Mononuclear cell (primary cell): ENCODE measurements around the gene NPAS1. TPM values are rescaled to one million over a fixed set of nuclear protein-coding genes. Genes with fewer than 3 reads are reported as not detected.
"Not testable (repeated sequence)": the region's sequence is repeated elsewhere in the genome, so short reads cannot be mapped to it uniquely, and the experiment has no call there.

Experiments
- H3K27me3 ChIP-seq: 2 replicates; pipeline ENCODE4 v1.6.0; 2011; ENCODE audit warnings: low read length, control low read depth; ENCODE audit not compliant: insufficient read depth
- H3K4me1 ChIP-seq: 2 replicates; pipeline ENCODE4 v1.5.1; 2011; ENCODE audit warnings: mild to moderate bottlenecking, low read length, control low read depth; ENCODE audit not compliant: insufficient read depth
- H3K4me3 ChIP-seq: 2 replicates; pipeline ENCODE4 v1.5.1; 2011; ENCODE audit warnings: mild to moderate bottlenecking, low read length, moderate library complexity
- H3K9me3 ChIP-seq: 2 replicates; pipeline ENCODE4 v1.5.1; 2011; ENCODE audit warnings: low read depth, mild to moderate bottlenecking, control low read depth, low read length
- total RNA-seq: library from RNA; depleted of rRNA; stranded (reverse); fragments of >200 nt; gene quantifications from one replicate; pipeline ENCODE4 v1.2.3, GENCODE V29; 2012

Gene NPAS1
- total RNA-seq, 1 donor = 0.10 TPM

DNA sequence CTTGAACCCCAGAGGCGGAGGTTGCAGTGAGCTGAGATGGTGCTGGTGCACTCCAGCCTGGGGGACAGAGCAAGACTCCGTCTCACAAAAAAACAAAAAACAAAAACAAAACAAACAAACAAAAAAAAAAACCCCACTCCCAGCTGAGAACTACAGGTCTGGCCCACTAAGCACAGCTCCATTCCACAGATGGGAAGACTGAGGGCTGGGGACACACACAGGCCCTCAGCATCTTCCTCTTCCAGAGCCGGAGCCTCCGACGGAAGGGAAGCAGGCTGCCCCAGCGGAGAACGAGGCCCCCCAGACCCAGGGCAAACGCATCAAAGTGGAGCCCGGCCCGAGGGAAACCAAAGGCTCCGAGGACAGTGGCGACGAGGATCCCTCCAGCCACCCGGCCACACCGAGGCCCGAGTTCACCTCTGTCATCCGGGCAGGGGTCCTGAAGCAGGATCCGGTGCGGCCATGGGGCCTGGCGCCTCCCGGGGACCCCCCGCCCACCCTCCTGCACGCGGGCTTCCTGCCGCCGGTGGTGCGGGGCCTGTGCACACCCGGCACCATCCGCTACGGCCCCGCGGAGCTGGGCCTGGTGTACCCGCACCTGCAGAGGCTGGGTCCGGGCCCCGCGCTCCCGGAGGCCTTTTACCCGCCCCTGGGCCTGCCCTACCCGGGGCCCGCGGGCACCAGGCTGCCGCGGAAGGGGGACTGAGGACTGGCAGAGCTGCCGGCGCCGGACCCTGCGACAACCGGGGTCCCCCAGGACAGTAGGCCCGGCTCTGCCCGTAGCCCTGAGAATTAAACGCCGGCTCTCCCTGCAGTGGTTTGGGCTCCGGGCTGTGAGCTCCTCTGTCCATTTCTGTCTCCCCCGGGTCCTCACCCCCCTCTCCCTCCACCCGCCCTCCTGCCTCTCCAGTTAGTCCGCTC is 25.6 kb downstream of the NPAS1 start:
- no peak overlapping the region for H3K4me3 ChIP-seq
- H3K4me1 ChIP-seq = peaks cover 10% of the 10 kb centered on the region

DNA sequence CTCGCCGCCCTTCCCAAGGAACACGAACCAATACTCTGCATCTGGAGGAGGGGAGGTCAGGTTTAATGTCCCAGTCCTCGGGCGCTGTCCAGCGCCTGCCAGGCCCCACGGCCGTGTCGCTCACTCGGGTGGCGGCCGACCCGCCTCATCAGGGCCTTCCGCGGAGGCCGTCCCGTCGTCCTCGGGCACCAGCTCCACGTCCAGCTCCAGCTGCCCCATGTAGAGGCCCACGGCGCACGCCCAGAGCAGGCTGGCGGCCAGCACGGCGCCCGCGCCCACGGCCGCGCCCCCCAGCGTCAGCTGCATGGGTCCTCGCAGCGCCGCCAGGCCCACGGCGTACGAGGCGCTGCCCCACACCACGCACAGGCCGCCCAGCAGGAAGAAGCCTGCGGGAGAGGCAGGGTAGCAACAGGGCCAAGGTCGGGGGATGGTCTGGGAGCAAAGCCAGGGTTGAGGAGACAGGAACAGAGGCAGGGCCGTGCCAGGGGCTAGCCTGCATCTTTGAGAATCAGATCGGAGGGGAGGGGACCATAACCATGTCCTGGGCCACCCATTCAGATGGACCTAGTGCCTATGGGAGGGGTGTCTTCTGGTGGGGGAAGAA is 26.3 kb downstream of the NPAS1 start:
- Histone ChIP-seq H3K27me3 (no peaks in the 10 kb centered on the region), H3K4me1 (peaks cover 10% of the 10 kb centered on the region), H3K9me3 (no peaks in the 10 kb centered on the region), H3K4me3 (no peak overlapping the region)

More for the DNA sequence above, 25.6 kb downstream of the NPAS1 start:
- H3K9me3 ChIP-seq = no peaks in the 10 kb centered on the region
- H3K27me3 ChIP-seq = no peaks in the 10 kb centered on the region

DNA sequence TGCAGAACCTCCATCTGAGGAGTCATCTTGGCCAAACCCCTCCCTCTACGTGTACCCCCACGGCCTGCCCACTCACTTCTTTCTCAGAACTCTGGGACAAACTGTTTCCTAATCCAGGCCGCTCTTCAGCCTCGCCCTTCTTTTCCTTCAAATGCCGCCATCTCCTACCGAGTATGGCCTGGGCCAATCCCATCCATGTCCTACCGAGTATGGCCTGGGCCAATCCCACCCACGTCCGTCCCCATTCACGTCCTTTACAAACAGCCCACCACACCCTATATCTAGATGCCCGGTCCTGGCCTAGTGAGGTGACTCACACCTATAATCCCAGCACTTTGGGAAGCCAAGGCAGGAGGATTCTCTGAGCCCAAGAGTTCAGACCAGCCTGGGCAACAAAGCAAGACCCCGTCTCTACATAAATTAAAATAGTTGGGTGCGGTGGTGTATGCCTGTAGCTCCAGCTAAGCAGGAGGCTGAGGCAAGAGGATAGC is 27.7 kb downstream of the NPAS1 start:
- H3K27me3 ChIP-seq = no peaks in the 10 kb centered on the region
- peak overlapping the region; percentile 82 for H3K4me3 ChIP-seq
- H3K4me1 ChIP-seq = peaks cover 10% of the 10 kb centered on the region
- H3K9me3 ChIP-seq = no peaks in the 10 kb centered on the region

DNA sequence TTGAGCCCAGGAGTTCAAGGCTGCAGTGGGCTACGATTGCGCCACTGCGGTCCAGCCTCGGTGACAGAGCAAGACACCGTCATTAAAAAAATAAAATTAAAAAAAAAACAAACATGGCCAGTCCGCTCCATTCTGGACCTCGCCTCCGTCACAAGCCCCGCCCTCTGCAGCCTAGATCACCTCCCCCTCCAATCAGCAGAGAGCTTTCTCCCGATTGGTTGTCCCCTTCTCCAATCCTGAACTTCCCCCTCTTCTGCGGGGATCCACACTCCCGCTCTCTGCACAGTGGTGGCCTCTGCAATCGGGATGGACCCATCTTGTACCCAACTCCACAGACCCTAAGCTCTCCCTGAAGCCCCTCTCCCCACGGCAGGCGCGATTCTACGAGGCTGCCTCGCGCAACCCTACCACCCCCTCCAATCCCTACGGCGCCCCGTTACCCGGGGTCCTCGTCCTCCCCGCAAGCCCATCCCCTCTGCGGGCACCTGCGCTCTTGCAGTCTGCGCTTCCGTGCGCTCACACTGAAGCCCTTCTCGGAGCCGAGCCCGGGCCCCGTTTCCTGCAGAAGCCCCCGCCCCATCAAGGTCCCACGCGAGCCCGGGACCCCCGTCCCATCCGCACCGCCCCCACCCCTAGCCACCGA is 28.2 kb downstream of the NPAS1 start:
- Histone ChIP-seq H3K4me1 (peaks cover 10% of the 10 kb centered on the region), H3K27me3 (no peaks in the 10 kb centered on the region), H3K4me3 (peak overlapping the region; percentile 82), H3K9me3 (no peaks in the 10 kb centered on the region)

DNA sequence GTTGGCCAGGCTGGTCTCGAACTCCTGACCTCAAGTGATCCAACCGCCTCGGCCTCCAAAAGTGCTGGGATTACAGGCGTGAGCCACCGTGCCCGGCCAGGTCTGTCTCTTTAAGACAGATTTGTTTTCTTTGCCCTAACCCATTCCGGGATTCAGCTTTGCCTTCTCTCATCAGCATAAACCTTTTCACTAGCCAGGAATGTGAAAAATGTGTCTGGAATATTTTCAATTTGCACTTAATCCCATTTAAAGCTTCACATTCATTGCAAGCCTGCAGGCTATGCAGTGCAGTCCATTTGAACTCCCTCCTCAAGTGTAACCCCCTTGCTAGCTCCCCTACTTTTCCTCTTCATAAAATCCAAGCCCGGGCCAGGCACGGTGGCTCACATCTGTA is 29.7 kb downstream of the NPAS1 start:
- no peak overlapping the region for H3K4me3 ChIP-seq
- H3K4me1 ChIP-seq = peaks cover 10% of the 10 kb centered on the region
- no peaks in the 10 kb centered on the region for H3K9me3 ChIP-seq
- no peaks in the 10 kb centered on the region for H3K27me3 ChIP-seq

DNA sequence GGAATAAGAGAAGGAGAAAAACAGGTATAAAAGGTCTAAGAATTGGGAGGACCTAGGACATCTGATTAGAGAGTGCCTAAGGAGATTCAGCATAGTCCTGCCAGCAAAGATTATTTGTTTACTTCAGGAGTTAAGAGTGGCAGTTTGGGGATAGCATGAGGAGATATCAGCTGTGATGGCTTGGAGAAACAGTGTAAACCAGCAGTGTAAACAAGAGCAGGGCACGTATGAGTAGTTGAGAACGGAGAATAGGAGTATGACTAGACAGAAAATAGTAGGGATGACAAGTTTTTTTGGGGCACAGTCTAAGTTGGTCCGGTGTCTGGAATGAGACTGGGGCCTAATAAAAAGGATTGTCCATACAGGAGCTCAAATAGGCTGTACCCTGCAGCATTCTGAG is 30.9 kb downstream of the NPAS1 start:
- not testable (repeated sequence) for H3K9me3 ChIP-seq, H3K27me3 ChIP-seq, H3K4me3 ChIP-seq
- H3K4me1 ChIP-seq = peaks cover 10% of the 10 kb centered on the region

DNA sequence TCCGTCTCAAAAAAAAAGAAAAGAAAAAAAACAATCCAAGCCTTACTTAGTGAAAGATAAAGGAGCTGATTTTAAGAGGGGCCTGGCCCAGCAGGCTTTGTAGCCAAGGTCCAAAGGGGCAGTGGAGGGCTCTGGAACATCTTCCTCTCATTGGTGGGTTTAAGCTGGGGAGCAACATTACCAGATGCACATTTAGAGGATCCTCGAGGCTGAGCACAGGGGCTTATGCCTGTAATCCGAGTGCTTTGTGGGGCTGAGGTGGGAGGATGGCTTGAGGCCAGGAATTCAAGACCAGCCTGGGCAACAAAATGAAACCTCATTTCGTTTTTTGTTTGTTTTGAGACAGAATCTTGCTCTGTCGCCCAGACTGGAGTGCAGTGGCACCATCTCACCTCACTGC is 36.8 kb downstream of the NPAS1 start:
- Histone ChIP-seq H3K9me3 (no peaks in the 10 kb centered on the region), H3K4me1 (no peaks in the 10 kb centered on the region), H3K4me3 (no peak overlapping the region), H3K27me3 (no peaks in the 10 kb centered on the region)

DNA sequence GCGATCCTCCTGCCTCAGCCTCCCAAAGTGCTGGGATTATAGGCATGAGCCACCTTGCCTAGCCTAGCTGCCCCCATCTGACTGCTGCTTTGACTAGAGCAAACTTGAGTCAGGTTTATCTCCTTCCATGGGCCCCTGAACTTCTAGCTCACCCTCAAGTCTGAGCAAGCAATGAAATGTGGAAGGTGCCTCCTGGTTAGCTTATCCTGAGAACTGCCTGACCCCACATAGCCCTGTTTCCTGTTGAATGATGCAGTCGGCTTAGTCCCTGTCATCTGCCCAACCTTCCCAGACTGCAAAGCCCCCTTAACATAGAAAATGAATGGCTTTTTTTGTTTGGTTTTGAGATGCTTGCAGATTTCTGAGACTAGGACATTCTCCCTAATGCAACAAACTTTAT is 37.7 kb downstream of the NPAS1 start:
- no peaks in the 10 kb centered on the region for H3K9me3 ChIP-seq
- no peak overlapping the region for H3K4me3 ChIP-seq
- H3K27me3 ChIP-seq = no peaks in the 10 kb centered on the region
- H3K4me1 ChIP-seq = no peaks in the 10 kb centered on the region

DNA sequence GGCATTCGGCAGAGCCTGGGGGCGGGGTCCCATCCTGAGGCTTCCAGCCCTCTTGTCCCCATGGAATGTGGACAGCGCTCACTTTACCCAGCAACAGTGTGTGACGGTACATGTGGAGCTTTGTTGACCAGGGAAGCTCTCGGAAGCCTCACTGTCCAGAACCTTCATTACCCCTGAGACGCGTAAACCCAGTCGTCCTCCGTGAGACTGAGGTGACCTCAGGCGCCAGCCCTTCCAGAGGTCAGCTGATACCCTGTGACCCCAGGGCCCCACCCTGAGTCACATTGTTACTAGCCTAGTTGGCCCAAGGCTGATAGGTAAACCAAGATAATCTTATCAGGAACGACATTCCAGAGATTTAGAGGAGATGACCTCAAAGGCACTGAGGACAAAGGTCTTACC is 39.0 kb downstream of the NPAS1 start:
- H3K4me3 ChIP-seq = no peak overlapping the region
- H3K4me1 ChIP-seq = no peaks in the 10 kb centered on the region
- H3K27me3 ChIP-seq = no peaks in the 10 kb centered on the region
- no peaks in the 10 kb centered on the region for H3K9me3 ChIP-seq

DNA sequence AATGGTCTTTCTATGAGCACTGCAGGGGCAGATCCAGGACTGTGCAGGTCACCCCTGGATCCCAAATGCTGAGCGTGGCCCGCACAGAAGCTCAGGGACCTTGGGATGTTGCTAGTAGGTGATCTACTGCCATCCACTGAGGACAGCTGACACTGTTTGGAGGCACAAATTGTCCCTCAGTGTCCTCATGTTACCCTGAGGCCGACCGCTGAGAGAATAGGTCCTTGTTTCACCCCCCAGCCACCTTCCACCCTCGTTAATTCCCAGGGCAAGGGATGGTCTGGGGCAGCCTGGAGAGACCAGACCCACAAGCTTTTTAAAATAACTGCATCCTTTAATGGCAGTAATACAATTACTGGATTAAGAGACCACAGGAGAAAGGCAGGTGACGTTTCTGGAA is 44.2 kb downstream of the NPAS1 start:
- no peaks in the 10 kb centered on the region for H3K9me3 ChIP-seq
- no peaks in the 10 kb centered on the region for H3K27me3 ChIP-seq
- no peaks in the 10 kb centered on the region for H3K4me1 ChIP-seq
- no peak overlapping the region for H3K4me3 ChIP-seq

DNA sequence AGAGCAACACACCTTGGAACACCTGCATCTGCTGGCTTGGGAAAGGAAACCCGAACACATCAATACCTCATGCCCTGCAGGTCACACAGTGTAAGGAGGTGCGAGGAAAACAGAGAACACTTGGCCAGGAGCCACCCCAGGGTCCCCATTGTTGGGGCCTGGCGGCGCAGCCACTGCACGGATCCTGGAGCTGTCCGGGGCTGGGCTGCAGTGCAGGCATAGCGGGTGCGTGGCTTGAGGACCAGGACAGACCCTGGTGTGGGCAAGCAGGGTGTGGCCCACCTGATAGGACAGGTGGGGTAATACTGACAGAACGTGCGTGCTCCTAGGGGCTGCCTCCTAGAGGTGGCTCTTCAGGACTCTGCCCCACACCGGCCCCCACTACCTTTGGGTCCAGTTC is 45.6 kb downstream of the NPAS1 start:
- no peaks in the 10 kb centered on the region for H3K9me3 ChIP-seq
- H3K4me1 ChIP-seq = no peaks in the 10 kb centered on the region
- H3K4me3 ChIP-seq = no peak overlapping the region
- H3K27me3 ChIP-seq = no peaks in the 10 kb centered on the region

DNA sequence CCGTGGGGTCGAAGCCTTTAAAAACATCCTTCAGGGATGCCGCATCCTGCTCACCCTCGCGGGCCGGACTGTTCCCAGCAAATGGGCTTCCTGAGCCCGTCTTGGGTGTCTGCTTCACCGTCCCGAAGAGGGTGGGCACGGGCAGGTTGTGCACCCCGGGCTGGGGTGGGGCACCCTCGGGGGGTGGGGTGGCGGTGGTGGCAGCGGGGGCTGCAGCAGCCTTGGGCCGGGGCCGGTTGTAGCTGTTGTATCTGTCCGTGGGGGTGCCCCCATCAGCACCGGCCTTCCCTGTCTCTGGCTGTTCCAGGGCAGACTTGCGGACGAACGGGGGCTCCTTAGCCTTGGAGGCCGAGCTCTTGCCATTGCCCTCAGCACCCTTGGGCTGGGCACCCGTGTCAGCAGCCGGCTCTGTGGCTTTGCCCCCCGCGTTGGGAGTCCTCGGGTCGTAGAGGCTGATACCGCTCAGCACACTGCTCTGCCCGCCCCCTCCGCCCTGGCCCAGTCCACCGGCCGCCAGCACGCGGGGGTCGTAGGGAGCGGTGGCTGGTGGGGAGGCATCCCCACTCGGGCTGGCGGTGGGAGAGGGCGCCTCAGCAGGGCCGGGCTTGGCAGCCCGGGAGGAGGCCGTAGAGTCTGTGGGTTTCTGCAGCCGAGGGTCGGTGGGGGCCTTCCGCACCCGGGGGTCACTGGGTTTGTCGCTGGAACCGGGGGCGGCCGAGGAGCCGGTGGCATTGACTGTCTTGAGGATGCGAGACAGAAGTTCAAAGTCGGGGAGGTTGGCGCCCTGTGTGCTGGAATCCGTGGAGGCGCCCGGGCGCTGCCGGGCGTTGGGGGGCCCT is 47.0 kb downstream of the NPAS1 start:
- Histone ChIP-seq H3K9me3 (no peaks in the 10 kb centered on the region), H3K4me1 (no peaks in the 10 kb centered on the region), H3K4me3 (no peak overlapping the region), H3K27me3 (no peaks in the 10 kb centered on the region)

DNA sequence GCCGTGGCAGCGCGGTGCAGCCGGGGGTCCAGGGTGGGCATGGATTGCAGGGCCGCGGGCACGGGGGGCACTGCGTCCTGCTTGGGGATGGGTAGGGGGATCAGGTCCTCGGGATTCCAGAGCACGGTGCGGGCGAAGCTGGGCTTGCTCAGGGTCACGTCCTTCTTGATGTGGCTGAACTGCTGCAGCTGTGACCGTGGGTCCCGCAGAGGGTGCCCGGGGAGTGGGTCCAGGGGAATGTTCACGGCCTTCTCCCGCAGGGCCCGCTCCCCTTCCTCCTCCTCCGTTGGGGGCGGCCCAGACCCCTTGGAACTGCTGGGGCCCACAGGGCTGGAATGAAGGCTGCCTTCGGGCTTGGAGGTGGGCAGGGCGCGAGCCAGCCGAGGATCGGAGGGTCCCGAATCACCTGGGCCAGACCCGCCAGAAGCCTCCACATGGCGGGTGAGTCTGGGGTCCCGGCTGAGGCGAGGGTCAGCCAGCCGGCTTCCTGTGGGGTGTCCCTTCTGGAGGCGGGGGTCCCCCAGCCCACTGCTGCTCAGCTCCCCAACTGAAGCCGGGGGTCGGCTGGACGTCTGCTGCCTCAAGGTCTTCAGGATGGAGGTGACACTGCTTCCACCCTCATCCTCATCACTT is 47.7 kb downstream of the NPAS1 start:
- Histone ChIP-seq H3K4me3 (no peak overlapping the region), H3K27me3 (no peaks in the 10 kb centered on the region), H3K9me3 (no peaks in the 10 kb centered on the region), H3K4me1 (no peaks in the 10 kb centered on the region)

DNA sequence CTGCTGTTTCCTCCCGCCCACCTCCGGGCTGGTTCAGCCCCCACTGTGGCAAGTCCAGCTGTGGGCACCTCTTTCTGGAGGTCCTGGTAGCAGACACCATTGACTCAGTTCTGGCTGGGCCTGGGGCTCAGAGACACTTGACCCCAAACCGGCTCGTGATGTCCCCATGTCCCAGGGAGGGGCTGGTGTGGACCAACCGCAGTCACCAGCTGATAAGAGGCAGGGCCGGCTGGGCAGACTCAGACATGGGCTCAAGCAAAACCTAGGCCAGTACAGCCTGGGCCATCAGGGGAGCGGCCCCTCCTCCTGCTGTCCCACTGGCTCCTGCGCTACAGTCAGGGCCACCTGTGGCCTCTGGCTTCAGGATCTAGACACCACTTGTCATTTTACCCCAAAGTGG is 48.6 kb downstream of the NPAS1 start:
- no peaks in the 10 kb centered on the region for H3K4me1 ChIP-seq
- H3K27me3 ChIP-seq = no peaks in the 10 kb centered on the region
- no peaks in the 10 kb centered on the region for H3K9me3 ChIP-seq
- H3K4me3 ChIP-seq = no peak overlapping the region
